Activated gamma-delta T cell treated with anti-CD3 and anti-CD28 coated beads, Interleukin-2, amount 50 U/mL, for 16 hours (primary cell): Measurements from ENCODE around the gene TDRD10.

Experiments
- DNase-seq: peaks from one replicate; pipeline ENCODE4 v3.0.0-alpha.2; 2020; ENCODE audit warnings: low read depth

Gene TDRD10

DNA sequence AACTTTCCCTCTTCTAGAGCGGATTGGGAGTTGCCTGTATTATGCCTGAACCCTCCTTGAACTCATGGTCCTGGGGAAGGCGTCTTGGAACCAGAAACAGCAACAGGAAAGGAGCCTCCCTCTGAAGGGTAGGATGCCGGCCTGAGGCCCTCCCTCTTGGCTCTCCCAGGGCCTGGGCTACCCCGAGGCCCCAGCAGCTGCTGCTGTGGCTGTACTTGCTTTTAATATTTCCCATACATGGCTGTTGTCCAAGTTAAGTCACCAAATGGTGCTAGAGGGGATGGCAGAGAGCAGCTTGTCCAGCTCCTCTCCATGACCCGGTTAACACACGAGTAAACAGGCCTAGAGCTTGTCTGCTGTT lies 76.0 kb downstream of the TDRD10 start:
- DNase-seq = no peak

DNA sequence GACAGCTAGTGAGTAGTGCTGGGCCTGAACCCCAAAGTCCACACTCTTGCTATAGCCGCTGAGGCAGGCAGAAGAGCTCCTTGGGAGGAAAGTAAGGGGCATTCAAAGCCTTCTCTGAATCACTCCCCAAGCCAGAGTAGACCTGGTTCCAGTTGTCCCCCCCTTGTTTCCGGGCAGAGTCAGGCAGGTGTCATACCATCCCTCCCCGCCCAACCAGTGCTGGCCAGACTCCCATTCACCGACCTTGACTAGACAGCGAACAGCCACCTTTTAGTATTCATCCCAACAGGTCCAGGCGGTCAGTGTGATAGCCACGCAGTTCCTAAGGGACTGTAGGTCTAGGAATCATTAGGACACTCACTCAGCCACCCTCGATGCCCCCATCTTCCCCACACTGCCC lies 77.4 kb downstream of the TDRD10 start:
- no peak for DNase-seq

DNA sequence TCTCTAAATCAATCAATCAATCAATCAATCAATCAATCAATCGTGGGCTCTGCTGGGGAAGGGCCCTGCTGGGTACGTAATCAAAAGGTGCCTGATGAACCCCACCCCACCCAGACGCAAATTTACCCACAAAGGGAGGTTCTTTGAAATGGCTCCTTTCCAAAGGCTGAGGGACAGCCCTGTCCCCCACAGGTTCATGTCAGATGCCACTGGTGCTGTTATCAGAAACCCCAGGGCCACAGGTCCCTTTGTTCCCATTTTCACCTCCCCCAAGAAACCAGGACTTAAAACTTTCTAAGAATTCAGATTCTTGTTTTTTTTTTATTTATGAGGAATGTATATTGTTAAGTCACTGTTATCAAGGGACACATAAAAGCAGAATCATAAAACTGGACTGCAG lies 79.7 kb downstream of the TDRD10 start:
- DNase-seq = no peak

DNA sequence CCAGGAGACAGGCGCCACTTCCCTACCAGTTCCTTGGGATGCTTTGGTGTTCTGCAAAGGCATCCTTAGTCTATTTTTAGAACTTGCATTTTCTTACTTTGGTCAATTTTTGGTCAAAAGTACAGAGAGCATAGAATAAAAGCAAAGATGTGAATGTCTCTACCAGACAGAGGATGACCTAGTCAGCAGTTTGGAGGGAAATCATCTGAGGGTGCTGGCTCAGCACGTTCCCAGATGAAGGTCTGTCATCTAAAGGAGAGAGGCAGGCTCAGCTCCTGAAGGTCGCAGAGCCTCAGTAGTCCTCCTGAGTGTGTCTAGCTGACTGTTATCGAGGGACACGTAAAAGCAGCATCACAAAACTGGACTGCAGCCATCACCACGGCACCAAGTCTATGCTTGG lies 80.9 kb downstream of the TDRD10 start:
- DNase-seq = no peak

DNA sequence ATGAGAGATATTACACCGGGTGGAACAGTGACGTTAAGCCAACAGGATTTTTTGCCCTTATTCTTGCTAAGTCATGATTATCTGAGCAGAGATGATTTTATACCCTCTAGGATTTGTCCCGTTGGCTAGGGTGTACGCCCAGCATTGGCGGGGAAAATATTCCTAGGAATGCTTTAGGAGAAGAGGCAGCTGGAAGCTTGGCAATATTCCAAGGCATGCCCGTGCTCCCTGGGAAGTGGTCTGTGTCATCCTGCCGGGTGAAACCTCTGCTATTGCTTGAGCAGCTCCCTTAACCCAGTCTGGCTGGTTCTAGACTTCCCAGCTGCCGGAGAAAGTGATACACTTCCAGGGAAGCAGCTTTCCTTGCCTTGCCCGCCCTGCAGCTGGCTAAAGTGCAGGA lies 81.8 kb downstream of the TDRD10 start:
- DNase-seq = no peak

DNA sequence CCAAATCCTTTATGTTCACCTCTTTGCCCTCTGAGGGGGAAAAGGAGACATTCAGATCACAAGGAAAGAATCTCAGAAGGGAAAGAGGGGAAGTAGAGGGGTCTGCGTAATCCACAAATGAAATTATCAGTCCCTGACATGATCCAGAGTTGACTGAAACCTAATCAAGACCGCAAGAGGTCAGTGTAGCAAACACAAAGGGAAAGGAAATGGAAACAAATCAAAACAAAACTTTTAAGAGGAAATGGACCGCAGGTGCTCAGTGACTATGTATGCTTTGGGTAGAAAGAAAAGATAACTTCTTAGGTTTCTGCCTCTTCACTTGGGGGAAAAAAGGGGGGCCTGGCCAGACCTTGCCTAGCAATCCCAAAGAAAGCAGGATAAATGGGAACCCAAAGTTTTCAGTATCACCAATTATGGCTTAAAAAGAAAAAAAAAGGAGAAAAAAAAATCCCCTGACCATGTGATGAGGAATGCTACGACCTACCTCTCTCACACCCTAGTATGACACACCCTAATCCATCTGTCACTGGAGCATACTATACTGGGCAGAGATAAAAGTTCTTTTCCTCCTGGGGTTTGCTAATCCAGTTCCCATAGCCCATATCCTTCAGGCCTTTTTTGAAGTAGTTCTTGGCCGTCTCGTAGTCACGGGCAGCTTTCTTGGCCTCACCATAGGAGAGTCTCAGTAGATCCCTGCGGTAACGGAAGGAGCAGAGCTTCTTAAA lies 82.4 kb downstream of the TDRD10 start:
- DNase-seq = no peak

DNA sequence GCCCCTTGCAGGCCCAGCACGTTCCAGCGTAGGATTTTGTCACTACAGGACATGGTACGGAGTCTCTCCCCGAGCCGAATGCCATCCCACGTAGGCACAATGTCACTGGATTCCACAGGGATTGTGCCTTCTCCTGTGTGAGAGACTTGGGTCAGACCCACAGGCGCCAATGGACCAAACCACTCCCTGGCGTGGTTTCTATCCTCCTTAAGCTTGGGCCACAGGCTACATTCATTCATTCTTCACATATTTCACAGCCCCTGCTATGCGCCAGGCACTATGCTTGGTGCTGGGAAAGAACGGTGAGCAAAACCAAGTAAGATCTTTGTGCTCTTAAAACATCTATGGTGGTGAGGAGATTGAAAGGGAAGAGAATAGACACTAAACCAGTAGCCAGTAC lies 84.2 kb downstream of the TDRD10 start:
- no peak for DNase-seq

DNA sequence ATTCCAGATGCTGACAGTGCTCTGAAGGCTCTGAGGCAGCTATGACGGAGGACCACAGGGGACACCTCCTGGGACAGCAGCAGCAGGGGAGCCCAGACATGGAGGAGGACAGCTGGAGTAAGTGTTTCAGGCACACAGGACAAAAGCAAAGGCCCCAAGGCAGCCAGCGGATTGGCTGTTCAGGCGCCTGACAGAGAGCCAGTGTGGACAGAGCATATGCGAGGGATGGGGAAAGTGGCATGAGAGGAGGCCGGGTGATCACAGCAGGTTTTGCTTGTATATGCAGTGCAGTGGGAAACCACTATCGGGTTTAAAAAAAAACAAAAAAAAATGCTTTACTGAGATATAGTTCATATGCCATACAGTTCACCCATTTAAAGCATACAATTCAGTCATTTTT lies 84.6 kb downstream of the TDRD10 start:
- no peak for DNase-seq

DNA sequence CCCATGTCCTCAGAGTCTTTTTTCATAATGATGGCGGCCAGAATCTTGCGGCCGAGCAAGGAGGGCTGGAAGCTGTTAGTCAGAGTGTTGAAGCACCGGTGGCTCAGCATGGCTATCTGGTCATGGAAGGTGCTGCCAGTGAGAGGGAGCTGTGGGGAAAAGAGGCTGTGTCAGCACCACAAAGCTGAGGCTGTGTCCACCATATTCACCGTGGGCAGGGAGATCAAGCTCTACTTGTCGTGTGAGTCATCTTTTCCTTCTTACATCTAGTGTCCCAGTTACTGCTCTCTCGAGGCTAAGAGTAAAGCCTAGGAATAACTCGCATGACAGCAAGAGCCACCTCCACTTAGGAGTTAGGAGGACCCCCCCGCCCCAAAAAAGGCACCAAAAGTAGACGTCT lies 87.8 kb downstream of the TDRD10 start:
- no peak for DNase-seq

DNA sequence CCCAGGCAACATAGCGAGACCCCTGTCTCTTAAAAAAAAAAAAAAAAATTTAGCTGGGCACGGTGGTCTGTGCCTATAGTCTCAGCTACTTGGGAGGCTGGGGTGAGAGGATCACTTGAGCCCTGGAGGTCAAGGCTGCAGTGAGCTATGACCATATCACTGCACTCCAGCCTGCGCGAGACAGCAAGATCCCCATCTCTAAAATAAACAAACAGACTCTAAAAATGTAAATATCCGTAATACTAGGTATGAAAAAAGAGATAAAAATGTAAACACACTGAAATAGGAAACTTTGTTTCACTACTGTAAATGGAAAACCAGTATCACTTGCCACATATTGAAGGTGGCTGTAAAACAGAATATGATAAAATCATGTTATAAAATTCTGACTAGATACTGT lies 88.7 kb downstream of the TDRD10 start:
- no peak for DNase-seq

DNA sequence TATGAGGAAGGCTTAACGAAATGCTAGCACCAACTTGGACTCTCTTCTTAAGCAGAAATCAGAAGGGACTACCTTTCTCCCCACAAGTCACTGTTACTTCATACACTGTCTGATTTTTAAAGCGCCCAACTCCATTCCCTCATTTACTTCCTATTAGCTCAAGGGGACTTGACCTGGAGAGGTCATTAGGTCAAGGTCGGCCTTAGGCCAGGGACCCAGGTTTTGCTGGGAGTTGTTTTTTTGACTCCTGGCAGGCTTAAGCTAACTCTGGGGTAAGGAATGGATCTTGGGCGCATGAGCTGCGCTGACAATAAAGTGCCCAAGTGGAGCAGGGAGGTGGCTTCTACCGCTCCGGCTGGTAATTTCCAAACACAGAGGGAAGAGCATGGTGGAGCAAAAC lies 89.2 kb downstream of the TDRD10 start:
- DNase-seq = no peak

DNA sequence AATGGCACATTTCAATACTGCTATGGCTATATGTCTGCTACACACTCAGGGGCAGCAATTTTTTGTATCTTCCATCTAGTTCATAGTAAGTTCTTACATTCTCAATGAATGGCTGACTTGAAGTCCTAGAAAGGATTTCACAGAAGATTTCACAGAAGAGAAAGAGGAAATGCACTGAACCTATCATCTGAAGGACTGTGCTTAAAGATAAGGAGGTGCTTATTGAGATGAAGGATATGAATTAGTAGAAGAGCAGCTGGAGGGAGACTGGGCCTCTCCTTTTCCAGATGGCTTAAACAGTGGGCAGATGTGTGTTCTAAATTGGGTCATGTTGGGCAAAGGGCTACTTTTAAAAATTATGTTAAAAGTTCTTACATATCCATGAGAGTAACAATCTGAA lies 91.4 kb downstream of the TDRD10 start:
- DNase-seq = no peak

DNA sequence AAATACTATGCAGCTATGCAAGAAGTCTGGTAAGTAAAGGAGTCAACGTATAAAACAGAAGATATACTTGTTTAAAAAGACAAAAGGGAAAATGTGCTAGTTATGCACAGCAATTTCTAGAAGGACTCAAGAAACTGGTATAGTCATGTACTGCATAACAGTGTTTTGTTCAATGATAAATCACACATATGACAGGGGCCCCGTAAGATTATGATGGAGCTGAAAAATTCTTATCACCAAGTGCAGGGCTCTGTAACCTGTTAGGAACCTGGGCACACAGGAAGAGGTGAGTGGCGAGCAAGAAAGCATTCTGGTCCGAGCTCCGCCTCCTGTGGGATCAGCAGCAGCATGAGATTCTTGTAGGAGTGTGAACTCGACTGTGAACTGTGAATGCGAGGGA lies 92.8 kb downstream of the TDRD10 start:
- DNase-seq = no peak

DNA sequence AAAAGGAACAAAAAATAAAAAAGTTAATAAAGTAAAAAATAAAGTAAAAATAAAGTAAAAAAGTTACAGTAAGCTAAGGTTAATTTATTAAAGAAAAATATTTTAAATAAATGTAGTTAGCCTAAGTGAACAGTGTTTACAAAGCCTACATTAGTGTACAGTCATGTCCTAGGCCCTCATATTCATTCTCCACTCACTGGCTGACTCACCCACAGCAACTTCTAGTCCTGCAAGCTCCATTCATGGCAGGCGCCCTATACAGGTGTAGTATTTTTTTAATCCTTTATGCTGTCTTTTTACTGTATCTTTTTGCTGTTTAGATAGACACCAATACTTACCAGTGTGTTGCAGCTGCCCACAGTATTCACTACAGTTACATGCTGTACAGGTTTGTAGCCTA lies 93.6 kb downstream of the TDRD10 start:
- no peak for DNase-seq
